ENCODE measurements around the gene FHIT.

FHIT gene

DNA sequence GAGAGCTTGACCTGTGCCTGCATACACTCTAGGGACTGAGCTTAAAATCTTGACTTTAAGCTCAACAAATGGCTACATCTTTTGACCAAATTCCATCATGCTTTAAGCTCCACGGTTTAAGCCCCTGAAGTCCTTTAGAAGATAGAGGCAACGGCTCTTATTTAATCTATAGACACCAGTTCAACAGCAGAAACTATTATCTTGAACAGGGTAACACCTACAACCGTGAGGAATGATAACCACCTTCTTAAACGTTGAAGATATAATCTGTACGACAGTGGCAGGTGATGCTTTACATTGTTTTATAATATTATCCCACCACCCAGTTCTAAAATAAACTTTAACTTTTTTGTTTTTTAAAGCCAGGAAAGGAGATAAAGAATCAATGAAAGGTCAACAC lies 1007.8 kb downstream of the FHIT start:
- no peak for DNase-seq

- no peak for DNase-seq
Observed at GRCh38 chr3:60240492-60240891, 1010.8 kb downstream of the FHIT start.

- no peak for DNase-seq
Observed at GRCh38 chr3:60238550-60238949, 1012.7 kb downstream of the FHIT start.

DNA sequence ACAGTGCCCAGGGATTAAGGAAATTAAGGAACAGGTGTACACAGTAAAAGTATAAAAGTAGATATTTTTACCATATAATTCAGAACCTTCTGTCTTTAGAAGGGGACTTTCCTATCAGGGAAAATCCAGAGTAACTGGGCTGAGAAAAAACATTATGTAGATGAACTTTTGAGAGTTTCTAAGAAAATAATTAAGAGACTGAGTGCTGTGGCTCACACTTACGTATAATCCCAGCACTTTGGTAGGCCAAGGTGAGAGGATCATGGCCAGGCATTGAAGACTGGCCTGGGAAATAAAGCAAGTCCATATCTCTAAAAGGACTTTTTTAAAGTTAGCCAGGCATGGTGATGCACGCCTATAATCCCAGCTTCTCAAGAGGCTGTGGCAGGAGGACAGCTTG lies 1021.8 kb downstream of the FHIT start:
- no peak for DNase-seq

- DNase-seq, result no peak
Observed at GRCh38 chr3:60228823-60229222, 1022.4 kb downstream of the FHIT start.

DNA sequence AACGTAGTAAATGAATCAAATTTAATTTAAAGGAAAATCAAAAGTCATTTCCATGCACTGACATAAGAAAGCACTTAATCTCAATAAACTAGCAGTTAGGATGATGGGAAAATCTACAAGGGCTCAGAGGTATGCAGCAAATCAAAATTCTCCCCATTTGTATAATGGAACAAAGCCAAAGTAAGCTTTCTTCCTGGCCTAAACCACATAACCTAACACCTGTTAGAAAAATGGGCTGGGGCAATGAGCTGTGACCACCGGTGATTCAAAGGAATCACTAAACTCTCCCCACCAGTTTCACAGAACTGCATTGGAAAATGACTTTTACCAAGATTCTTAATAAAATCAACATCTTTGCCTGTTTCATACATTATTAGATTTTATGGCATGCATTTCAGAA lies 1024.3 kb downstream of the FHIT start:
- DNase-seq, result no peak

- no peak for DNase-seq
Observed at GRCh38 chr3:60225848-60226247, 1025.4 kb downstream of the FHIT start.

DNA sequence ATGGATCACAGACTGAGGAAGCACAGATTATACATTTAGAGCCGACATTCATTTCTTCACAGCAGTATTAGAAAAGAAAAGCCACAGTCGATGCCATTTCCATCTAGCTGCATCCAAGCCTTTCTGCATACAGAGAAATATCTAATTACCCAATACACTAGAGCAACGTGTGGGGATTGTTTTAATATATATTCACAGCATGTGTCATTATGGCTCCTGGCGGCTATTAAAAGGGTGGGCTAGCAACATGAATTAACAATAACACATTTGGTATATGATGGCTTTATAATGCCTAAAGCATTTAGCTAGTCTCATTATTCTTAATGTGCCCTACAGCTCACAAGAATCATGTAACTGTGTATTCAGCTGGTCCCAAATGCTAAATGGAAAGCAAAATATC lies 1030.5 kb downstream of the FHIT start:
- DNase-seq, result no peak

GRCh38 chr3:60219501-60219900 lies 1031.8 kb downstream of the FHIT start:
- no peak for DNase-seq

DNA sequence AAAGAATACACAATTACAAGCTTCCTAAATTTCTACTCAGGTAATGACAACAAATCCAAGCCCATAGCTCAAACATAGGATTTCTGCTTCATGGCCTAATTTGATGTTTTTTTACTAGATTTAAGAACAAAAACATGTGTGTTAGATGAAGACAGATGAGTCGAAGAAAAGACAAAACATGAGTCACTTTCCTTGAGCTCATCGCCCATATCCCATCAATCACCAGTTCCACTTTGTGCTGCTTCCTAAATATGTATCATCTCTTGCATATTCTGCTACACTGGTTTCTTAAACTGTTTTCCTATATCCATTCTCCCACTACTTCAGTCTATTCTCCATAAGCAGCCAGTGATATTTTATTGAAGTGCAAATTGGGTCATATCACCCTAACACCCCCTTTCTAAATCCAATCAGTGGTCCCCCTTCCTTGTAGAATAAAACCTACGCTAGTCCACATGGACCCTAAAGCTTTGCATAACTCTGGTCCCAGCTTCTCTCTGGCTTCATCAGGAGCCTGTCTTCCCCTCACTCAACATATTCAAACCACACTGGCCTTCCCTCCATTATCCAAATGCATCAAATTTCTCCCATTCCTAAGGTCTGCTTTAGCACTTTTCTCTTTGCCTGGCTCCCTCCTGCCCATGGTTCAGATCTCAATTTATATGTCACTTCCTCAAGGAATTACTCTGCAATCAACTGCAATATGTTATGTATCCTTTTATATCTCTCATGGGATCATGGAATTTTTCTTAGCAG lies 1033.9 kb downstream of the FHIT start:
- DNase-seq, result no peak

GRCh38 chr3:60216462-60217075 lies 1034.7 kb downstream of the FHIT start:
- no peak for DNase-seq

- DNase-seq, result no peak
Observed at GRCh38 chr3:60215946-60216345, 1035.3 kb downstream of the FHIT start.

- DNase-seq, result no peak
Observed at GRCh38 chr3:60207905-60208304, 1043.3 kb downstream of the FHIT start.

DNA sequence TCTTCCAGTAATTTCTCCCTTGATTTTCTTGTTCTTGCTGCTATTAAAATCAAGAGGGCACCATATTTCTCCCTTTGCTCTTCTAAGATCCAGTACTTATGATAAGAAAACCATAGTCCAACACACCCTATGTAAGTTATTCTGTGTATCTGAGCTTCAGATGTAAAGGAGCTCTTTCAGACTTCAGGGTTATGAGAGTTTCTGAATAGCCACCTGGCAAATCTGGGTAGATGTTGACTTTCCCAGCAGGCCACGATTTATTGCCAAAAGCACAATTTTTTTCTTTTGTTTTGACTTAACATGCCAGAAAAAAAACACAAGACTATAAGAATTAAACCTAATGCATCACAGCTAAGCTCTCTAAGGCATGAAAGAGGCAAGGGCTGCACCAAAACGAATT lies 1045.0 kb downstream of the FHIT start:
- DNase-seq, result no peak

DNA sequence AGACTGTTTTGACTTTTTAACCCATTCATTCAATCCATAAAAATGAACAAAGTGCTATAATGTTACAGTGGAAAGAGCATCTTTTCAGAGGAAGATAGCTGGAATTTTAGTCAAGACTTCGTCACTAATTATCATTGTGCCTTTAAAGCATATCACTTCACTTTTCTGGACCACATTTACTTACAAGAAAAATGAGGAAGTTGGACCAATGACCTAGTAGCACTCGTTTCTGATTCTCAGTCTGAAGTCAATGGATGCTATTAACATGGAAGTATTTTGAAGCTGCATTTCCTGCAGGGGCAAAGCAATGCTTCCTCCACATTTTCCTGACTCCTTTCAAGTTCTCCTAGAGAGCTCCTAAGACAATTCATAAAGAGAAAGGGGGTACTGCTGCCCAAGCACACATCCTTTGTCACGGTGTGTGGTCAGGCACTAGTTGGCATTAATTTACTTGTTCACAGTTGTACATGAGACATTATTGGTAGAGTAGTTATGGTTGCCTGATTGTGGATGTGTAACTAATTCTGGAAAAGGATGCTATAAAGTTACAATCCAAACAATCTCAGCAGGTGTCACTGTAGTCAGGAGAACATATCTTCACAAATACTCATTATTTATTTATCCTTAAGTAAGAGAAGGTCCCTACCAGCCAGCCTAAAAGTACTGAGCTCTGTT lies 1049.1 kb downstream of the FHIT start:
- DNase-seq, result no peak

- no peak for DNase-seq
Observed at GRCh38 chr3:60199306-60199705, 1051.9 kb downstream of the FHIT start.

- DNase-seq, result no peak
Observed at GRCh38 chr3:60198179-60198720, 1053.0 kb downstream of the FHIT start.

DNA sequence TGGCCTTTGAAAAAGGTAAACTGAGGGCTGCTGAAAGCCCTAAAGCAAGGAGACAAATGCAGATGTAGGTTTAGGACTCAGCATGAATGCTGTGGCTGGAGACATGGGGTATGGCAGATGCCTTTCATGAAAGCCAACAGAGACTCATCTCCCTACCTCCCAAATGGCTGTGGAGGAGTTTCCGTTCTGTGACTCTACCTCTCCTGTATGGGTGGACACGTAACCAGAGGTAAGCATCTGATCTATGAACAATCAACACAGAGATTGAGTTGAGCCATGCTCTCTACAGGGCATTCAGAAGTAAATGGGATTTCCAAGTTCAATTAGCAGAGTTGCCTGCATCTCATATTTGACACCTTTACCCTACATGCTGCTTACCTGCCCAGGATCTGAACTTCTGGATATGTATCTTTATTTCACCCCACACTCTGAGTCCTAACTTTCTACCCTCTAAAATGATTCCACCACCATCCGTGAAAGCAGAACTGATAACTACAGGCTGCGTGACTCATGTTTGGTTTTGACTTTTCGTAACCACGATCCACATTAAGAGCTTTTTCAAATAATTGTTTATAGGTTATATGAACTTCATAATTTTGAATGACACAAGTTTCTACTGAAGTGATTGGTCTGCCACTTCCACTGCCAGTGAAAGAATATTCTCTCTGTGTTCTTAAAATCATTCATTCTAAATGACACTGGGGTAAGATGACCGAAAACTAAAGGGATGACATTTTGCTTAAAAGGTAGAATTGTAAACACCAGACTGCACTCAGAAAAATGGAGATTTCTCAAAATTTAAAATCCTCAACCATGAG lies 1058.7 kb downstream of the FHIT start:
- peak; percentile 10 for DNase-seq

GRCh38 chr3:60190073-60190472 lies 1061.2 kb downstream of the FHIT start:
- no peak for DNase-seq

DNA sequence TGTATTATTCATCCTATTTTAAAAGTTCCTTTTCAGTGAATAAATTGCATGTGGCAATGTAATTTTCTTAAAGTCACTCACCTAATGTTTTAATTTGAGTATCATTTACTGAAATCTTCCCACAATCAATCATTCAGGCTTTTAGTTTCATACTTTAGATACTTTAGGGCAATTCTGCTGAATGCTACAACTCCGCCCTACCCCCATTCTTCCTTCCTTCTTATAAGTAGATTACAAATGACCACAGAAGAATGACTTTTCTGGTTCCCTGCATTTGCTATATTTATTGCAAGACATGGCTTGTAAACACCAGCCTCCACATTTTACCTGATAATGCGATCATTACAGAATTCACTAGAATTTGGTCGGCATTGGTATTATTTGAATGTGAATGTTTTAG lies 1061.9 kb downstream of the FHIT start:
- no peak for DNase-seq

- no peak for DNase-seq
Observed at GRCh38 chr3:60188803-60189202, 1062.4 kb downstream of the FHIT start.

- no peak for DNase-seq
Observed at GRCh38 chr3:60187343-60187742, 1063.9 kb downstream of the FHIT start.

DNA sequence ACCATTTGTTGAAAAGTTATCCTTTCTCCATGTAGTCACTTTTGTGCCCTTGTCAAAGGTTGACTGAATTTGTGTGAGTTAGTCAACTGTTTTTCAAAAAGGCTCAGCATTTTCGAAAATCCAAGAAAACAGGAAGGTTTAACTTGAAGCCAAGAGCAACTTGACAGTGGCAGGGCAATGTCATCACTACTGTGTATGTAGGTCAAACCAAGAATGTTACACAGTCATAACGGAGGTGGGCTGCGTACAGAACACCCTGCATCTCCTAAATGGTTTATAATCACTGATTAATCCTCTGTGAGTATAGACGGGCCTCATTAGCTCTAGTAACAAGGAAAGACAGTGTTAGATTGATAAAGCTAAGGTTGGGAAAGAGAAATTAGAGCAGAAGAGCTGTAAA lies 1064.9 kb downstream of the FHIT start:
- no peak for DNase-seq

All from inflammatory macrophage treated with lipopolysaccharide for 4 hours (primary cell).